ENCODE measurements around the gene TNIK.

DNA sequence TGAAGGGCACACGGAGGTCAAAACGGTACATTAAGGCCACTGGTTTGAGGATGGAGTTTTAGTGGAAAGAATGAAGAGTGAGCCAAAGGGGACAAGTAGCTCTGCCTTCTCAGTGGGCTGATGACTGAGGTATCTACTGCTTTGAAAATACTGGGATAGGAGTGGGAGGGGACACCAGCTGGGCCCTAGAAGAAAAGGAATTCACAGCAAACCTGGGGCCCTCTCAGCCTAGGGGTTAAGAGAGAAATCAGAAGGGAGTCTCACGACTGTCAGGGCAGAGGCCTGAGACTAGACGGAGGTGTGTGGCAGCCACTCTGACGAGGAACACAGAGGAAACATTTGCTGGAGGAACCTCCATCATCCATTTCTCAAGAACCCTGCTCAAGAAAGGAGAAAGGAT, 75.1 kb downstream of the TNIK start:
- TF ChIP-seq EZH2 (IDR thresholded peaks at IDR 0.05; ENCODE audit: low read length, unreplicated experiment) = no peak
- TF ChIP-seq EZH2phosphoT487 (IDR thresholded peaks at IDR 0.05; ENCODE audit: borderline replicate concordance, low read length) = no peak
- TF ChIP-seq, protein P1, sequence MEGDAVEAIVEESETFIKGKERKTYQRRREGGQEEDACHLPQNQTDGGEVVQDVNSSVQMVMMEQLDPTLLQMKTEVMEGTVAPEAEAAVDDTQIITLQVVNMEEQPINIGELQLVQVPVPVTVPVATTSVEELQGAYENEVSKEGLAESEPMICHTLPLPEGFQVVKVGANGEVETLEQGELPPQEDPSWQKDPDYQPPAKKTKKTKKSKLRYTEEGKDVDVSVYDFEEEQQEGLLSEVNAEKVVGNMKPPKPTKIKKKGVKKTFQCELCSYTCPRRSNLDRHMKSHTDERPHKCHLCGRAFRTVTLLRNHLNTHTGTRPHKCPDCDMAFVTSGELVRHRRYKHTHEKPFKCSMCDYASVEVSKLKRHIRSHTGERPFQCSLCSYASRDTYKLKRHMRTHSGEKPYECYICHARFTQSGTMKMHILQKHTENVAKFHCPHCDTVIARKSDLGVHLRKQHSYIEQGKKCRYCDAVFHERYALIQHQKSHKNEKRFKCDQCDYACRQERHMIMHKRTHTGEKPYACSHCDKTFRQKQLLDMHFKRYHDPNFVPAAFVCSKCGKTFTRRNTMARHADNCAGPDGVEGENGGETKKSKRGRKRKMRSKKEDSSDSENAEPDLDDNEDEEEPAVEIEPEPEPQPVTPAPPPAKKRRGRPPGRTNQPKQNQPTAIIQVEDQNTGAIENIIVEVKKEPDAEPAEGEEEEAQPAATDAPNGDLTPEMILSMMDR (conservative IDR thresholded peaks at IDR 0.05; ENCODE audit: low read depth, low read length) = no peak
